Lower lobe of right lung (tissue), 2 donors: ENCODE data around the gene MARK4. TPM values are rescaled to one million over a fixed set of nuclear protein-coding genes. Genes with fewer than 3 reads are reported as not detected.

Experiments used
- ATAC-seq, 2 donors: fragments of 200-7000 bp; cut with Tn5 transposase; one replicate each; pipeline ENCODE4 v1.9.1; 2020 to 2022; ENCODE audit warnings: mild to moderate bottlenecking in 2 of 2, moderate library complexity in 2 of 2
- DNase-seq: peaks from one replicate; pipeline ENCODE4 v3.0.0-alpha.2; 2020
- H3K27ac ChIP-seq: fragments of 200-600 bp; one replicate; pipeline ENCODE4 v1.8.0; 2022
- H3K27me3 ChIP-seq: fragments of 200-600 bp; one replicate; pipeline ENCODE4 v1.8.0; 2022; ENCODE audit warnings: low read depth
- H3K36me3 ChIP-seq: fragments of 200-600 bp; one replicate; pipeline ENCODE4 v1.8.0; 2022; ENCODE audit warnings: mild to moderate bottlenecking
- H3K4me1 ChIP-seq: fragments of 200-600 bp; one replicate; pipeline ENCODE4 v1.8.0; 2022
- H3K4me3 ChIP-seq: fragments of 200-600 bp; one replicate; pipeline ENCODE4 v1.8.0; 2022; ENCODE audit warnings: mild to moderate bottlenecking
- H3K9me3 ChIP-seq: fragments of 200-600 bp; one replicate; pipeline ENCODE4 v1.8.0; 2022
- CTCF ChIP-seq: fragments of 200-600 bp; IDR thresholded peaks from one replicate; pipeline ENCODE4 v1.8.0; 2022; ENCODE audit warnings: antibody characterized with exemption, mild to moderate bottlenecking
- intact Hi-C: fragments of 100-400 bp; cut with DNase I; formaldehyde crosslinking; loops from one replicate; pipeline ENCODE4 v1.11.0; 2022
- total RNA-seq: library from RNA; stranded (reverse); fragmentation: NEBNext Ultra II Directional; extraction: Animal tissue kit (Norgen Biotek cat#: 25700); gene quantifications from one replicate; pipeline ENCODE4 v1.2.1, GENCODE V29; 2021
- donor health status: DM: no; HTN: yes; CAD: no; lungs with severe emphysema.

The MARK4 gene
- total RNA-seq, 1 donor from 2014 or later: 32.5 TPM

- DNase-seq: no peak
- peaks cover 17% of the 10 kb centered on the region for H3K27me3 ChIP-seq
- no peak overlapping the region for H3K27ac ChIP-seq
- no peak overlapping the region for H3K4me3 ChIP-seq
- no peaks in the 10 kb centered on the region for H3K9me3 ChIP-seq
- peaks cover 5% of the 10 kb centered on the region for H3K4me1 ChIP-seq
- intact Hi-C loops: no loop called here
- TF ChIP-seq CTCF: no peak
- ATAC-seq: no peak
- no peaks in the 10 kb centered on the region for H3K36me3 ChIP-seq
Observed at GRCh38 chr19:45336696-45337251, 85.7 kb downstream of the MARK4 start.

- peaks cover 5% of the 10 kb centered on the region for H3K4me1 ChIP-seq
- no peaks in the 10 kb centered on the region for H3K36me3 ChIP-seq
- no peak for TF ChIP-seq CTCF
- intact Hi-C loops: no loop called here
- H3K27me3 ChIP-seq: peaks cover 17% of the 10 kb centered on the region
- DNase-seq (no peak), ATAC-seq (no peak)
- no peak overlapping the region for H3K4me3 ChIP-seq
- H3K27ac ChIP-seq: no peak overlapping the region
- H3K9me3 ChIP-seq: no peaks in the 10 kb centered on the region
Observed at GRCh38 chr19:45339629-45340028, 88.6 kb downstream of the MARK4 start.

- H3K36me3 ChIP-seq: no peaks in the 10 kb centered on the region
- H3K9me3 ChIP-seq: no peaks in the 10 kb centered on the region
- peak; percentile 59 for DNase-seq
- ATAC-seq: peak; percentile 85 to 91
- intact Hi-C loops: no loop called here
- peaks cover 5% of the 10 kb centered on the region for H3K4me1 ChIP-seq
- H3K27ac ChIP-seq: no peak within 1 kb of the TSS
- TF ChIP-seq CTCF: no peak
- peaks cover 24% of the 10 kb centered on the region for H3K27me3 ChIP-seq
- peak within 1 kb of the TSS; percentile 45 for H3K4me3 ChIP-seq
Observed at GRCh38 chr19:45340232-45340898, 89.3 kb downstream of the MARK4 start, which contains the start of gene KLC3. Gene KLC3, plus strand, starts transcription at chr19:45340750. Its CDS starts 4,792 bp downstream, at chr19:45345542.

- DNase-seq (no peak), ATAC-seq (peak; percentile 53 to 67)
- H3K36me3 ChIP-seq: no peaks in the 10 kb centered on the region
- peaks cover 5% of the 10 kb centered on the region for H3K4me1 ChIP-seq
- intact Hi-C loops: no loop called here
- no peak for TF ChIP-seq CTCF
- no peak overlapping the region for H3K27ac ChIP-seq
- H3K9me3 ChIP-seq: no peaks in the 10 kb centered on the region
- peaks cover 30% of the 10 kb centered on the region for H3K27me3 ChIP-seq
- peak overlapping the region; percentile 45 for H3K4me3 ChIP-seq
Observed at GRCh38 chr19:45340899-45341453, 89.9 kb downstream of the MARK4 start.

- DNase-seq: no peak
- H3K4me1 ChIP-seq: peaks cover 5% of the 10 kb centered on the region
- H3K4me3 ChIP-seq: no peak overlapping the region
- intact Hi-C loops: no loop called here
- ATAC-seq: no peak
- no peaks in the 10 kb centered on the region for H3K9me3 ChIP-seq
- peaks cover 37% of the 10 kb centered on the region for H3K27me3 ChIP-seq
- no peak for TF ChIP-seq CTCF
- H3K36me3 ChIP-seq: no peaks in the 10 kb centered on the region
- H3K27ac ChIP-seq: no peak overlapping the region
Observed at GRCh38 chr19:45342911-45343310, 91.8 kb downstream of the MARK4 start.
